HepG2 (cell line): ENCODE measurements around the gene SEMA4C. TPM values are rescaled to one million over a fixed set of nuclear protein-coding genes. Genes with fewer than 3 reads are reported as not detected.
A peak's percentile ranks its signal among the peaks of the same experiment; 100 is the strongest.

Experiments used
- HDAC6 ChIP-seq: fragments of 200-600 bp; sonication (generic); IDR thresholded peaks from 2 replicates; pipeline ENCODE4 v1.7.0; 2017; ENCODE audit warnings: mild to moderate bottlenecking, antibody characterized with exemption, low read length, low read depth
- HINFP ChIP-seq: sonication (generic); formaldehyde crosslinking; IDR thresholded peaks from 2 replicates; pipeline ENCODE4 v1.4.0; 2020; ENCODE audit warnings: low read depth, mild to moderate bottlenecking, missing genetic modification reagents
- MTF1 ChIP-seq: sonication (generic); formaldehyde crosslinking; IDR thresholded peaks from 2 replicates; pipeline ENCODE4 v1.5.0; 2020; ENCODE audit warnings: missing genetic modification reagents
- POLR2AphosphoS5 ChIP-seq: IDR thresholded peaks from 2 replicates; pipeline ENCODE4 v1.6.1; 2012; ENCODE audit warnings: low read depth, low read length
- POLR2G ChIP-seq: fragments of 200-400 bp; formaldehyde crosslinking; IDR thresholded peaks from 2 replicates; pipeline ENCODE4 v1.6.1; 2018; ENCODE audit warnings: mild to moderate bottlenecking, low read depth, low read length, moderate library complexity
- RFX3 ChIP-seq: IDR thresholded peaks from 2 replicates; pipeline ENCODE4 v1.6.1; 2016; ENCODE audit warnings: missing biosample characterization, missing genetic modification reagents
- TRIM24 ChIP-seq: sonication (generic); formaldehyde crosslinking; IDR thresholded peaks from 2 replicates; pipeline ENCODE4 v1.8.0; 2022; ENCODE audit warnings: mild to moderate bottlenecking, missing genetic modification reagents
- ZNF20 ChIP-seq: sonication (generic); formaldehyde crosslinking; IDR thresholded peaks from 2 replicates; pipeline ENCODE4 v1.4.0; 2020; ENCODE audit warnings: mild to moderate bottlenecking, moderate library complexity, missing genetic modification reagents
- ZNF567 ChIP-seq: sonication (generic); formaldehyde crosslinking; IDR thresholded peaks from 2 replicates; pipeline ENCODE4 v1.8.1; 2023; ENCODE audit warnings: mild to moderate bottlenecking, missing genetic modification reagents, borderline replicate concordance
- ZNF687 ChIP-seq: sonication (generic); formaldehyde crosslinking; IDR thresholded peaks from 2 replicates; pipeline ENCODE4 v1.5.1; 2020; ENCODE audit warnings: mild to moderate bottlenecking, missing genetic modification reagents, moderate library complexity
- ZNF75D ChIP-seq: sonication (generic); formaldehyde crosslinking; IDR thresholded peaks from 2 replicates; pipeline ENCODE4 v1.8.1; 2023; ENCODE audit warnings: missing genetic modification reagents, mild to moderate bottlenecking, borderline replicate concordance
- ZNF768 ChIP-seq: sonication (generic); formaldehyde crosslinking; IDR thresholded peaks from 2 replicates; pipeline ENCODE4 v1.4.0; 2020; ENCODE audit warnings: missing genetic modification reagents
- polyA plus RNA-seq, 8 experiments: library from polyadenylated mRNA; depleted of rRNA in 3 of 8; stranded (reverse) in 7 of 8; unstranded in 1 of 8; fragments of >200 nt; fragmentation: Illumina TruSeq in 4 of 8; extraction: Trizol in 4 of 8; gene quantifications; 2 replicates each; pipeline versions ENCODE4 v1.2.1 to v1.2.3, GENCODE V29; 2011 to 2016; ENCODE audit warnings: low read depth in 4 of 8, missing spikeins in 1 of 8, mixed read lengths in 1 of 8; ENCODE audit not compliant: insufficient read depth in 1 of 8
- total RNA-seq, 5 experiments: library from RNA; depleted of rRNA; stranded (reverse); fragments of >200 nt; fragmentation: Illumina TruSeq; extraction: Trizol; gene quantifications; 2 replicates each; pipeline ENCODE4 v1.2.3, GENCODE V29; 2016; ENCODE audit warnings: low read depth in 1 of 5
- TF ChIP-seq, protein P1 (sequence below): sonication (generic); formaldehyde crosslinking; IDR thresholded peaks from 2 replicates; pipeline ENCODE4 v1.4.0; 2020; ENCODE audit warnings: missing genetic modification reagents, borderline replicate concordance
- TF ChIP-seq, protein P2 (sequence below), 2 experiments: sonication (generic) in 1 of 2; formaldehyde crosslinking in 1 of 2; IDR thresholded peaks; 2 replicates each; pipeline versions ENCODE4 v1.4.0 to v1.6.1; 2016 to 2020; ENCODE audit warnings: borderline replicate concordance in 1 of 2, low read depth in 1 of 2, mild to moderate bottlenecking in 1 of 2, missing genetic modification reagents in 1 of 2

The SEMA4C gene
- total and polyA plus RNA-seq, 2 of the 13 experiments (the other 11 are each of a cell fraction or from before 2014, with no cell fraction given), result 25.9 to 46.6 TPM

- TF ChIP-seq, protein P1, sequence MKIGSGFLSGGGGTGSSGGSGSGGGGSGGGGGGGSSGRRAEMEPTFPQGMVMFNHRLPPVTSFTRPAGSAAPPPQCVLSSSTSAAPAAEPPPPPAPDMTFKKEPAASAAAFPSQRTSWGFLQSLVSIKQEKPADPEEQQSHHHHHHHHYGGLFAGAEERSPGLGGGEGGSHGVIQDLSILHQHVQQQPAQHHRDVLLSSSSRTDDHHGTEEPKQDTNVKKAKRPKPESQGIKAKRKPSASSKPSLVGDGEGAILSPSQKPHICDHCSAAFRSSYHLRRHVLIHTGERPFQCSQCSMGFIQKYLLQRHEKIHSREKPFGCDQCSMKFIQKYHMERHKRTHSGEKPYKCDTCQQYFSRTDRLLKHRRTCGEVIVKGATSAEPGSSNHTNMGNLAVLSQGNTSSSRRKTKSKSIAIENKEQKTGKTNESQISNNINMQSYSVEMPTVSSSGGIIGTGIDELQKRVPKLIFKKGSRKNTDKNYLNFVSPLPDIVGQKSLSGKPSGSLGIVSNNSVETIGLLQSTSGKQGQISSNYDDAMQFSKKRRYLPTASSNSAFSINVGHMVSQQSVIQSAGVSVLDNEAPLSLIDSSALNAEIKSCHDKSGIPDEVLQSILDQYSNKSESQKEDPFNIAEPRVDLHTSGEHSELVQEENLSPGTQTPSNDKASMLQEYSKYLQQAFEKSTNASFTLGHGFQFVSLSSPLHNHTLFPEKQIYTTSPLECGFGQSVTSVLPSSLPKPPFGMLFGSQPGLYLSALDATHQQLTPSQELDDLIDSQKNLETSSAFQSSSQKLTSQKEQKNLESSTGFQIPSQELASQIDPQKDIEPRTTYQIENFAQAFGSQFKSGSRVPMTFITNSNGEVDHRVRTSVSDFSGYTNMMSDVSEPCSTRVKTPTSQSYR (CRISPR knock-in tag), result no peak
- TF ChIP-seq ZNF687 (CRISPR knock-in tag), result peak; percentile 22; the same call in 1 of the 2 replicates
- no peak for TF ChIP-seq ZNF567 (CRISPR knock-in tag)
- no peak for TF ChIP-seq MTF1
- TF ChIP-seq ZNF768, result peak; percentile 20; the same call in 1 of the 2 replicates
- TF ChIP-seq HDAC6, result no peak
- peak; percentile 40; the same call in 1 of the 2 replicates for TF ChIP-seq POLR2G
- no peak for TF ChIP-seq ZNF75D (CRISPR knock-in tag)
- TF ChIP-seq HINFP (CRISPR knock-in tag), result no peak
- TF ChIP-seq RFX3 (CRISPR knock-in tag), result no peak
- TF ChIP-seq, protein P2, sequence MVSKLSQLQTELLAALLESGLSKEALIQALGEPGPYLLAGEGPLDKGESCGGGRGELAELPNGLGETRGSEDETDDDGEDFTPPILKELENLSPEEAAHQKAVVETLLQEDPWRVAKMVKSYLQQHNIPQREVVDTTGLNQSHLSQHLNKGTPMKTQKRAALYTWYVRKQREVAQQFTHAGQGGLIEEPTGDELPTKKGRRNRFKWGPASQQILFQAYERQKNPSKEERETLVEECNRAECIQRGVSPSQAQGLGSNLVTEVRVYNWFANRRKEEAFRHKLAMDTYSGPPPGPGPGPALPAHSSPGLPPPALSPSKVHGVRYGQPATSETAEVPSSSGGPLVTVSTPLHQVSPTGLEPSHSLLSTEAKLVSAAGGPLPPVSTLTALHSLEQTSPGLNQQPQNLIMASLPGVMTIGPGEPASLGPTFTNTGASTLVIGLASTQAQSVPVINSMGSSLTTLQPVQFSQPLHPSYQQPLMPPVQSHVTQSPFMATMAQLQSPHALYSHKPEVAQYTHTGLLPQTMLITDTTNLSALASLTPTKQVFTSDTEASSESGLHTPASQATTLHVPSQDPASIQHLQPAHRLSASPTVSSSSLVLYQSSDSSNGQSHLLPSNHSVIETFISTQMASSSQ (IDR thresholded peaks at IDR 0.05; ENCODE audit: low read depth), result no peak
- TF ChIP-seq, protein P2 (CRISPR knock-in tag; IDR thresholded peaks at IDR 0.05; ENCODE audit: borderline replicate concordance), result peak; percentile 36; the same call in 1 of the 2 replicates
- no peak for TF ChIP-seq ZNF20 (CRISPR knock-in tag)
- TF ChIP-seq TRIM24 (CRISPR knock-in tag), result no peak
- 0 out of 2 replicates have a peak, but pooled peaks have one; percentile 11 for TF ChIP-seq POLR2AphosphoS5
Observed at GRCh38 chr2:96838345-96839292, 31.3 kb downstream of the SEMA4C start (continued).
